ENCODE measurements around the gene DENND1B. TPM values are rescaled to one million over a fixed set of nuclear protein-coding genes. Genes with fewer than 3 reads are reported as not detected.

The DENND1B gene
- total and polyA plus RNA-seq, 2 of the 8 experiments (the other 6 are each of a cell fraction or from before 2014, with no cell fraction given), result 0.74 to 3.3 TPM

- TF ChIP-seq HDAC2 (IDR thresholded peaks at IDR 0.05; ENCODE audit: borderline replicate concordance in 1 of 2, low read depth in 2 of 2, low read length in 2 of 2), result no peak
- TF ChIP-seq ZNF274 (IDR thresholded peaks at IDR 0.05; ENCODE audit: borderline replicate concordance, extremely low read depth, low read length), result no peak
- TF ChIP-seq CREB1 (IDR thresholded peaks at IDR 0.05), result no peak
Observed at GRCh38 chr1:197510691-197511378, 264.4 kb downstream of the DENND1B start (continued).

Data from H1 (cell line).